ENCODE measurements around the gene NKAIN2.

Gene NKAIN2

GRCh38 chr6:123829302-123829953 is 25.8 kb downstream of the NKAIN2 start:
- ATAC-seq = no peak
- TF ChIP-seq ZFP3 (CRISPR knock-in tag; IDR thresholded peaks at IDR 0.05) = no peak
- no peak for TF ChIP-seq TCF4 (CRISPR knock-in tag; IDR thresholded peaks at IDR 0.05; ENCODE audit: borderline replicate concordance)
- TF ChIP-seq ZC3H10 (CRISPR knock-in tag; IDR thresholded peaks at IDR 0.05) = no peak
- no peak for TF ChIP-seq ZNF565 (CRISPR knock-in tag; conservative IDR thresholded peaks at IDR 0.05; ENCODE audit: low read depth)
- TF ChIP-seq ISL1 (CRISPR knock-in tag; IDR thresholded peaks at IDR 0.05) = no peak
- no peak for TF ChIP-seq ZFP30 (CRISPR knock-in tag; IDR thresholded peaks at IDR 0.05)
- no peak for TF ChIP-seq ARNTL (CRISPR knock-in tag; IDR thresholded peaks at IDR 0.05; ENCODE audit: borderline replicate concordance, low read depth)
- TF ChIP-seq SNAI2 (CRISPR knock-in tag; IDR thresholded peaks at IDR 0.05) = no peak
- no peak for TF ChIP-seq OSR1 (CRISPR knock-in tag; IDR thresholded peaks at IDR 0.05)
- TF ChIP-seq TOX (CRISPR knock-in tag; IDR thresholded peaks at IDR 0.05; ENCODE audit: borderline replicate concordance) = no peak
- no peak for TF ChIP-seq TSHZ2 (CRISPR knock-in tag; IDR thresholded peaks at IDR 0.05)
- no peak for TF ChIP-seq RARB (CRISPR knock-in tag; IDR thresholded peaks at IDR 0.05)
- no peak for TF ChIP-seq POU6F1 (CRISPR knock-in tag; IDR thresholded peaks at IDR 0.05; ENCODE audit: borderline replicate concordance, low read depth)
- TF ChIP-seq CREB5 (CRISPR knock-in tag; IDR thresholded peaks at IDR 0.05; ENCODE audit: low read depth) = no peak
- no peak for TF ChIP-seq CSDC2 (CRISPR knock-in tag; IDR thresholded peaks at IDR 0.05)
- no peak for TF ChIP-seq CSRNP3 (CRISPR knock-in tag; IDR thresholded peaks at IDR 0.05)
- no peak for TF ChIP-seq ZNF8 (CRISPR knock-in tag; IDR thresholded peaks at IDR 0.05)
- no peak for TF ChIP-seq PPARA (CRISPR knock-in tag; IDR thresholded peaks at IDR 0.05; ENCODE audit: borderline replicate concordance)
- no peak for TF ChIP-seq GLIS3 (CRISPR knock-in tag; IDR thresholded peaks at IDR 0.05)
- no peak for TF ChIP-seq BACH2 (CRISPR knock-in tag; IDR thresholded peaks at IDR 0.05; ENCODE audit: borderline replicate concordance)

GRCh38 chr6:123830120-123830519 is 26.5 kb downstream of the NKAIN2 start:
- TF ChIP-seq BACH2 (CRISPR knock-in tag; IDR thresholded peaks at IDR 0.05; ENCODE audit: borderline replicate concordance) (no peak), PPARA (CRISPR knock-in tag; IDR thresholded peaks at IDR 0.05; ENCODE audit: borderline replicate concordance) (no peak), GLIS3 (CRISPR knock-in tag; IDR thresholded peaks at IDR 0.05) (no peak), ARNTL (CRISPR knock-in tag; IDR thresholded peaks at IDR 0.05; ENCODE audit: borderline replicate concordance, low read depth) (no peak)
- ATAC-seq = no peak

- ATAC-seq = no peak
- no peak for TF ChIP-seq ARNTL (CRISPR knock-in tag; IDR thresholded peaks at IDR 0.05; ENCODE audit: borderline replicate concordance, low read depth)
- TF ChIP-seq RARB (CRISPR knock-in tag; IDR thresholded peaks at IDR 0.05) = no peak
- TF ChIP-seq ESRRG (CRISPR knock-in tag; IDR thresholded peaks at IDR 0.05) = no peak
- TF ChIP-seq CSRNP3 (CRISPR knock-in tag; IDR thresholded peaks at IDR 0.05) = no peak
- TF ChIP-seq CREB5 (CRISPR knock-in tag; IDR thresholded peaks at IDR 0.05; ENCODE audit: low read depth) = no peak
- TF ChIP-seq TSHZ2 (CRISPR knock-in tag; IDR thresholded peaks at IDR 0.05) = no peak
- TF ChIP-seq SNAI2 (CRISPR knock-in tag; IDR thresholded peaks at IDR 0.05) = no peak
These were observed 35.0 kb downstream of the NKAIN2 start for GRCh38 chr6:123838505-123839234.
